K562 (cell line): Measurements from ENCODE around the gene ZRANB3. TPM values are rescaled to one million over a fixed set of nuclear protein-coding genes. Genes with fewer than 3 reads are reported as not detected.

Experiments used
- ATAC-seq: fragments of 200-7000 bp; cut with Tn5 transposase; 3 replicates; pipeline ENCODE4 v1.9.1; 2020; ENCODE audit warnings: moderate library complexity
- BruUV-seq: library from RNA; stranded (reverse); fragments of 400-500 nt; replicated peaks from 2 replicates; lab custom pipeline; 2021; lab: Mats Ljungman, UMichigan
- CTCF ChIA-PET: fragments of 300-600 bp; formaldehyde crosslinking; extraction: SDS; loops from one replicate; lab custom pipeline; 2021; ENCODE audit warnings: low intra/inter-chr PET ratio; lab: Yijun Ruan, JAX
- POLR2A ChIA-PET: fragments of 300-600, 350-650 bp; sonication (Branson Sonifier 250); formaldehyde crosslinking; extraction: SDS; loops from one replicate; lab custom pipeline; 2021; ENCODE audit warnings: antibody characterized with exemption, inconsistent platforms; lab: Yijun Ruan, JAX
- DNase-seq, 4 experiments: peaks; one replicate each; pipeline versions ENCODE4 v3.0.0 to v3.0.0-alpha.2; 2011 to 2018; ENCODE audit warnings: low spot score in 3 of 4, mixed read lengths in 3 of 4; ENCODE audit errors: extremely low read depth in 1 of 4
- FAIRE-seq: peaks from 2 replicates; lab custom pipeline; 2011; peaks lifted over from hg19 to GRCh38; lab: Jason Lieb, UNC
- H2AFZ ChIP-seq: 2 replicates; pipeline ENCODE4 v1.6.0; 2011; ENCODE audit warnings: low read depth, low read length, control low read depth, inconsistent platforms
- H3K27ac ChIP-seq: fragments of 200-600 bp; 3 replicates; pipeline ENCODE4 v1.8.0; 2011; ENCODE audit warnings: low read depth, mild to moderate bottlenecking, control low read depth, inconsistent platforms, low read length, moderate library complexity, mixed read lengths; ENCODE audit errors: extremely low read depth
- H3K27me3 ChIP-seq, 2 experiments: fragments of 300-600 bp in 1 of 2; 2 replicates in 1 of 2; 3 replicates in 1 of 2; pipeline versions ENCODE4 v1.6.0 to v1.8.0; 2011; ENCODE audit warnings: inconsistent platforms in 2 of 2, low read length in 2 of 2, mild to moderate bottlenecking in 1 of 2, mixed read lengths in 1 of 2, moderate library complexity in 1 of 2; ENCODE audit not compliant: control insufficient read depth in 2 of 2, insufficient read depth in 2 of 2
- H3K36me3 ChIP-seq: fragments of 300-600 bp; 3 replicates; pipeline ENCODE4 v1.8.0; 2011; ENCODE audit warnings: mild to moderate bottlenecking, low read length, inconsistent platforms; ENCODE audit not compliant: control insufficient read depth, insufficient read depth
- H3K4me1 ChIP-seq, 2 experiments: fragments of 200-600 bp in 1 of 2; replicated peaks in 1 of 2; 2 replicates in 1 of 2; 3 replicates in 1 of 2; pipeline versions ENCODE4 v1.5.1 to v1.8.0; 2011; ENCODE audit warnings: inconsistent platforms in 2 of 2, low read length in 2 of 2, mild to moderate bottlenecking in 1 of 2, mixed read lengths in 1 of 2, moderate library complexity in 1 of 2; ENCODE audit not compliant: control insufficient read depth in 2 of 2, insufficient read depth in 2 of 2
- H3K4me2 ChIP-seq: 2 replicates; pipeline ENCODE4 v1.6.1; 2011; ENCODE audit warnings: low read length, control low read depth, inconsistent platforms, mixed read lengths; ENCODE audit not compliant: insufficient read depth
- H3K4me3 ChIP-seq: fragments of 200-600 bp; sonication (generic), shearing (Covaris generic); 2 replicates; pipeline ENCODE4 v1.5.1; 2016; ENCODE audit warnings: control low read depth, inconsistent platforms
- H3K79me2 ChIP-seq: fragments of 200-600 bp; 3 replicates; pipeline ENCODE4 v1.8.0; 2011; ENCODE audit warnings: low read length, inconsistent platforms; ENCODE audit not compliant: control insufficient read depth, insufficient read depth
- H3K9ac ChIP-seq, 2 experiments: 2 replicates each; pipeline versions ENCODE4 v1.6.0 to v1.6.1; 2011; ENCODE audit warnings: low read depth in 2 of 2, low read length in 2 of 2, control low read depth in 1 of 2, inconsistent platforms in 1 of 2, mild to moderate bottlenecking in 1 of 2, mixed read lengths in 1 of 2; ENCODE audit not compliant: insufficient read depth in 1 of 2
- H3K9me1 ChIP-seq: one replicate; pipeline ENCODE4 v1.6.0; 2011; ENCODE audit warnings: inconsistent platforms, mild to moderate bottlenecking, low read length, moderate library complexity; ENCODE audit not compliant: control insufficient read depth, insufficient read depth
- H3K9me3 ChIP-seq: replicated peaks from 2 replicates; pipeline ENCODE4 v1.5.1; 2011; ENCODE audit warnings: low read depth, low read length, inconsistent platforms; ENCODE audit not compliant: control insufficient read depth, insufficient read depth
- H4K20me1 ChIP-seq: replicated peaks from 2 replicates; pipeline ENCODE4 v1.6.1; 2011; ENCODE audit warnings: low read length, inconsistent platforms, mixed read lengths; ENCODE audit not compliant: control insufficient read depth, insufficient read depth
- DDX20 ChIP-seq: fragments of 450-650 bp; IDR thresholded peaks from 2 replicates; pipeline ENCODE4 v1.6.1; 2016; ENCODE audit warnings: missing genetic modification characterization, low read depth, mild to moderate bottlenecking, missing compliant biosample characterization, moderate library complexity
- MAFK ChIP-seq: IDR thresholded peaks from 2 replicates; pipeline ENCODE4 v1.6.1; 2011; ENCODE audit warnings: low read length, improper control_type of control experiment
- MECOM ChIP-seq: fragments of 250-450 bp; sonication (Bioruptor Pico); IDR thresholded peaks from 2 replicates; pipeline ENCODE4 v1.8.0; 2022; ENCODE audit warnings: inconsistent platforms
- NBN ChIP-seq: fragments of 450-650 bp; IDR thresholded peaks from 2 replicates; pipeline ENCODE4 v1.6.1; 2016; ENCODE audit warnings: low read depth, mild to moderate bottlenecking
- NR1H2 ChIP-seq: sonication (generic); formaldehyde crosslinking; IDR thresholded peaks from 2 replicates; pipeline ENCODE4 v1.4.0; 2020; ENCODE audit warnings: mild to moderate bottlenecking, missing genetic modification reagents
- PHF21A ChIP-seq: fragments of 450-650 bp; IDR thresholded peaks from 2 replicates; pipeline ENCODE4 v1.6.1; 2017; ENCODE audit warnings: low read depth, borderline replicate concordance
- ZBTB9 ChIP-seq: fragments of 450-650 bp; formaldehyde crosslinking; IDR thresholded peaks from 2 replicates; pipeline ENCODE4 v1.4.0; 2020; ENCODE audit warnings: mild to moderate bottlenecking, moderate library complexity
- ZNF3 ChIP-seq: fragments of 250-450 bp; sonication (Bioruptor Pico); IDR thresholded peaks from 2 replicates; pipeline ENCODE4 v1.5.0; 2021; ENCODE audit warnings: mild to moderate bottlenecking, moderate library complexity
- WGBS: fragments of 100-300 bp; shearing (Covaris generic); methylation state at CpG from one replicate; pipeline ENCODE4 v1.1.6; 2016; ENCODE audit warnings: low coverage, mixed read lengths; ENCODE audit not compliant: insufficient coverage; ENCODE audit errors: missing lambda C conversion rate; 5-methylcytosine and 5-hydroxymethylcytosine counted together
- in situ Hi-C: fragments of 300-500 bp; cut with MboI; formaldehyde crosslinking; loops from 4 replicates; pipeline ENCODE4 v1.15.0; 2018; ENCODE audit warnings: inconsistent platforms, mixed read lengths
- intact Hi-C: fragments of 100-400 bp; cut with micrococcal nuclease; formaldehyde crosslinking; loops from 2 replicates; pipeline ENCODE4 v1.14.2; 2022
- polyA plus RNA-seq, 8 experiments: library from polyadenylated mRNA; depleted of rRNA in 4 of 8; stranded (reverse) in 5 of 8; unstranded in 3 of 8; fragments of >200 nt; fragmentation: Nextera tagmentation in 2 of 8; fragmentation: Illumina TruSeq in 1 of 8; extraction: Ambion mirVana in 2 of 8; extraction: Trizol in 1 of 8; gene quantifications; 2 replicates each; pipeline versions ENCODE4 v1.2.1 to v1.2.3, GENCODE V29; 2011 to 2014; ENCODE audit warnings: inconsistent platforms in 1 of 8, missing spikeins in 1 of 8
- total RNA-seq, 7 experiments: library from RNA; depleted of rRNA in 6 of 7; stranded (reverse); fragments of >200 nt in 6 of 7; fragmentation: Illumina TruSeq in 2 of 7; extraction: Trizol in 2 of 7; gene quantifications; 2 replicates each; pipeline versions ENCODE4 v1.2.1 to v1.2.3, GENCODE V29; 2011 to 2021; ENCODE audit warnings: low replicate concordance in 1 of 7

Gene ZRANB3
- total and polyA plus RNA-seq, 9 of the 15 experiments (the other 6 are each of a cell fraction or from before 2014, with no cell fraction given): 8.6 to 21.3 (median 14.7) TPM

GRCh38 chr2:135318808-135319207 lies 212.2 kb downstream of the ZRANB3 start:
- no peak overlapping the region for H3K4me3 ChIP-seq
- CTCF ChIA-PET: no interaction called here
- H3K9ac ChIP-seq: no peak overlapping the region

GRCh38 chr2:135317375-135317774 lies 213.6 kb downstream of the ZRANB3 start:
- FAIRE-seq: no peak

More at GRCh38 chr2:135318808-135319207, 212.2 kb downstream of the ZRANB3 start:
- ATAC-seq (no peak), FAIRE-seq (no peak), DNase-seq (no peak)
- no TSS peak for BruUV-seq
- Histone ChIP-seq H3K79me2 (no peaks in the 10 kb centered on the region), H3K9me1 (no peaks in the 10 kb centered on the region), H3K4me2 (no peak overlapping the region), H3K9me3 (no peaks in the 10 kb centered on the region), H3K4me1 (no peaks in the 10 kb centered on the region), H3K36me3 (no peaks in the 10 kb centered on the region), H2AFZ (no peak overlapping the region), H3K27me3 (no peaks in the 10 kb centered on the region), H3K27ac (no peak overlapping the region), H4K20me1 (no peaks in the 10 kb centered on the region)
- POLR2A ChIA-PET: no interaction called here
- 46% methylated on average over 2 of the region's 2 CpGs for WGBS
- intact Hi-C loops (no loop called here), in situ Hi-C loops (no loop called here)
- TF ChIP-seq MAFK (no peak), ZNF3 (CRISPR knock-in tag) (no peak), MECOM (CRISPR knock-in tag) (no peak)

More at GRCh38 chr2:135317375-135317774, 213.6 kb downstream of the ZRANB3 start:
- Histone ChIP-seq H4K20me1 (no peaks in the 10 kb centered on the region), H3K27me3 (no peaks in the 10 kb centered on the region), H2AFZ (no peak overlapping the region), H3K9me3 (no peaks in the 10 kb centered on the region), H3K79me2 (no peaks in the 10 kb centered on the region), H3K9me1 (no peaks in the 10 kb centered on the region), H3K27ac (no peak overlapping the region), H3K4me1 (no peaks in the 10 kb centered on the region), H3K9ac (no peak overlapping the region), H3K4me3 (no peak overlapping the region), H3K36me3 (no peaks in the 10 kb centered on the region), H3K4me2 (no peak overlapping the region)
- 20% methylated on average over 1 of the region's 1 CpG for whole genome bisulfite sequencing
- ChIA-PET POLR2A (interaction anchor here (0.5 kb wide), 1 partner anchor 49 kb away, joined by 3 read pairs; no protein-coding TSS in a partner anchor), CTCF (no interaction called here)
- TF ChIP-seq DDX20 (tag): no peak
- TF ChIP-seq ZBTB9: no peak
- TF ChIP-seq PHF21A: no peak
- TF ChIP-seq NR1H2 (CRISPR knock-in tag): no peak
- TF ChIP-seq NBN: no peak
- ATAC-seq (no peak), DNase-seq (no peak)
- in situ Hi-C loops (no loop called here), intact Hi-C loops (no loop called here)
- no TSS peak for BruUV-seq
